ENCODE results near the gene ANKRD31.

DNA sequence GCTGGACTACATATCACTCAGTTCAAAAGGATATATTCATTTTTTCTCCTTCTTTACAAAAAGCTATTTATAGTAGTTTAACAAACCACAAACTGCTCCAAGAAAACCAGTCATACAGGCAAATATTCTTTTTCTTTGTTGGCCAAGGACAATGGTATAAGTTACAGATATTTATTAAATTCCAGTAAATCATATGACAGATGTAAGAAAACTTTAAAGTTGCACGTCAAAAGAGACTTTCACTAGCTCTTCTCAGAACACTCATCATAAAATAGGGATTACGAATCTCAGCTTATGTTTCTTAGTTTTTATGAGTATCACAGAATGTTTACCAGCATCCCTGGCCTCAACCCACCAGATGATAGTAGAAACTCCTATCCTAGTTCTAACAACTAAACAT, 67.2 kb downstream of the ANKRD31 start:
- TF ChIP-seq, protein P1, sequence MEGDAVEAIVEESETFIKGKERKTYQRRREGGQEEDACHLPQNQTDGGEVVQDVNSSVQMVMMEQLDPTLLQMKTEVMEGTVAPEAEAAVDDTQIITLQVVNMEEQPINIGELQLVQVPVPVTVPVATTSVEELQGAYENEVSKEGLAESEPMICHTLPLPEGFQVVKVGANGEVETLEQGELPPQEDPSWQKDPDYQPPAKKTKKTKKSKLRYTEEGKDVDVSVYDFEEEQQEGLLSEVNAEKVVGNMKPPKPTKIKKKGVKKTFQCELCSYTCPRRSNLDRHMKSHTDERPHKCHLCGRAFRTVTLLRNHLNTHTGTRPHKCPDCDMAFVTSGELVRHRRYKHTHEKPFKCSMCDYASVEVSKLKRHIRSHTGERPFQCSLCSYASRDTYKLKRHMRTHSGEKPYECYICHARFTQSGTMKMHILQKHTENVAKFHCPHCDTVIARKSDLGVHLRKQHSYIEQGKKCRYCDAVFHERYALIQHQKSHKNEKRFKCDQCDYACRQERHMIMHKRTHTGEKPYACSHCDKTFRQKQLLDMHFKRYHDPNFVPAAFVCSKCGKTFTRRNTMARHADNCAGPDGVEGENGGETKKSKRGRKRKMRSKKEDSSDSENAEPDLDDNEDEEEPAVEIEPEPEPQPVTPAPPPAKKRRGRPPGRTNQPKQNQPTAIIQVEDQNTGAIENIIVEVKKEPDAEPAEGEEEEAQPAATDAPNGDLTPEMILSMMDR (IDR thresholded peaks at IDR 0.05; ENCODE audit: low read depth, low read length, poor library complexity, severe bottlenecking), result no peak
- TF ChIP-seq EZH2phosphoT487 (IDR thresholded peaks at IDR 0.05; ENCODE audit: borderline replicate concordance, low read length), result no peak
